M059J (cell line): Measurements from ENCODE around the gene DYSF. TPM values are rescaled to one million over a fixed set of nuclear protein-coding genes. Genes with fewer than 3 reads are reported as not detected.
A peak's percentile ranks its signal among the peaks of the same experiment; 100 is the strongest.

ENCODE experiments used
- DNase-seq: peaks from one replicate; pipeline ENCODE4 v3.0.0-alpha.2; 2012; ENCODE audit warnings: low read depth
- total RNA-seq: library from RNA; depleted of rRNA; stranded (reverse); fragments of >200 nt; shearing (Covaris generic); gene quantifications from 2 replicates; pipeline ENCODE4 v1.2.3, GENCODE V29; 2014

DYSF gene
- total RNA-seq, 1 experiment from 2014 or later: 0.81 TPM

DNA sequence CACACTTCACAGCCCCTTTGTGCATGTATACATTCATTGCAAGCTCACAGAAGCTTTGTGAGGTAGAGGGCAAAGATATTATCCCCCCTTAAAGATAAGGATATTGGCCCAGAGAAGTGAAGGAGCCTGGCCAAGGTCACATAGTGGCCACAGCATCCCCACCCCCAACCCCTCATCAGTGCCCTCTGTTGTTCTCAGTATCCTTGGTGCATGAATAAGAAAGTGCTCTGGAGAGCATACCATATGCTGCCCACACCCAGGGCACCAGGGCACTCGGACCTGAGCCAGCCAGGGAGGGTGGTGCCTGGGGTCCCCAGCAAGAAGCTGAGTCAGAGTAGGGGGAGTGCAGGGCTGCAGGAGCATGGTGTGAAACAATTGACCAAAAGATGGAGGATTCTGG is 3.3 kb downstream of the DYSF start:
- DNase-seq: no peak

DNA sequence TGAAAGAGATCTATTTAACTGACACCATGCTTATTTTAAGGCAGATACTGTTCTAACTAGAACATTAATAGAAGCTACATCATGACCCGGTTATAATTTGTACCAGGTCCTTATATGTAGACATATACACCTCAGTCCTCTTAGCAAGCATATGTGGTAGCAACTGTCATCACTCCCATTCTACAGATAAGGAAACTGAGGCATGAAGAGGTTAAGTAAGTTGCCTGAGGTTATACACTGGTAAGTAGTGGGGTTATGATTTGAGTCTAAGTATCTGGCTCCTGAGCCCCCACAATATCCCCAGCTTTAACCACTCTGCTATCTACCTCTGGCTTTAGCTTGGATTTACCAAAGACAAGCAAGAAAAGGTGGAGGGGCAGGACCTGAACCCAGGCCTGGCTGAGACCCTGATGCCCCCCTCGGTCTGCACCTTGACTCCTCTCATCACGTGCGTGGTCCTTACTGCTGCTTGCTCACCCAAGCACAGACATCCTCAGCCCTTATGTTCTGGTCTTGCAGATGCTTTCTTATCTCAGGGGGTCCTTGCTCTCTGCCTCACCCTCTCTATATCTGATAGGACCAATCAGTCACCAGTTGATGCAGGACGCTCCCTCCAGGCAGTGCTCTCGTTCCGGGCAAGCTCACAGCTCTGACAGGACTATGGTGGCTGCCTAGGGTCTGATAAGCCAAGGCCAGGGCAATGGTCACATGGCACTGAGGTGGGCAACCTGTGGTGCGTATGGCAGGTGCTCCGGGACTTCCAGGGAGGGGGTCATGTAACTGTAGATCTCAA is 4.0 kb downstream of the DYSF start:
- no peak for DNase-seq

- DNase-seq: no peak
Observed at GRCh38 chr2:71457923-71458322, 4.6 kb downstream of the DYSF start.

DNA sequence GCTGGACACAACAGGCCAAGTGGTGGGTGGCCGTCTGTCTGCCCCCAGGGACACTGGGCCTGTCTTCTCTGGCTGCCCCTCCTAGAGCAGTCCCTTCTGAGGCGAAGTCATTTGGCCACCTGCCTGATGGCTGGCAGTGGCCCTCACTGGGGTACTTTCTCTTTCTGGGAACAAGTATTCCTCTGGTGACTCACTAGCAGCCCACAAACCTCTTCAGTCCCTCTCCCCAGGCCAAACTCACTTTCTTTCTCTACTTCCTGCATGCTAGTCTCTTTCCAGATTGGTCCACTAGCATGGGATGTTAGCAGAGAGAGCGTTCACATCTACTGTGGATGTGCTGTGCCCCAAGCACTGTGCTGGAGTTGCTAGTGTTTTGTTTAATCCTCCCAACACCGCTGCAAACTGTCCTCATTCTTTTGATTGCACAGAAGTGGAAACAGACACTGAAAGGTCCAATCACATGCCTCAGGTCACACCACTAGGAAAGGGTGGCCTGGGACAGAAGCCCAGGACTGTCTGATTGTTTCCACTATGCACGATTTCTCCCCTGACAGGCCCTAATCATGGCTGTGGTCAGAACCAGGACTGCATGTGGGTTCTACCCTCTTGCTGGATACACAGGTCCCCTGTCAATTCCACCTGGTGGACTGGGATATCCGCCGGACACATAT is 5.2 kb downstream of the DYSF start:
- peak; percentile 88 for DNase-seq

DNA sequence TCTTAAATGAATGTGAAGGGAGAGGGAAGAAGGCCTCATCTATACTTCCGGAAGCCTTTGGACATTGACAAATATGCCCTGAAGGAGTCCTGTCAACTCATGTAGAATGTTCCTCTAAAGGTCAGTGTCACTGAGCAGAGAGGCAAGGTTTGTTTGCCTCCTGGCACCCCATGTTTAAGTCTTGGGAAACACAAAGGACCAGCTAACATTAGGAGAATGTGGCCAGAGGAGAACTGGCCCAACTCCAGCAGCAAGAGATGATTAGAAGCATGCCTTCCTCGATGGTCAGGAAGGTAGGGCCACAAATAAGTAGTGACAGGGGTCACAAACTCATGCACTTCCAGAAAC is 5.7 kb downstream of the DYSF start:
- peak; percentile 20 for DNase-seq

DNA sequence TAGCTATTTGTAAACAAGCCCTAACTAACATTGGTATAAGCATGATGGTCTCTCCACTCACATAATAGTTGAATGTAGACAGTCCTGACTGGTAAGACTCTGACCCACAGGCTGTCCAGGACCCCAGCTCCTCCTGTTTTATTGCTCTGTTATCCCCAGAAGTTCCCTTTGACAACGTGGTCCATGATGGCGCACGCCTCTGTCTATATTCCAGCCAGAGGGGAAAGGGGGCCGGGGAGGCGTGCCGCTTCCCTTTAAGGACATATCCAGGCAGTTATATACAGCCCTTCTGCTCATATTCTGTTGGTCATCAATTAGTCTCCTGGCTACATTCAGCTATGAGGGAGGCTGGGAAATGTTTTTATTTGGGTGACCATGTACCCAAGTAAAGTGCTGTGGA is 6.7 kb downstream of the DYSF start:
- no peak for DNase-seq

- no peak for DNase-seq
Observed at GRCh38 chr2:71460595-71461303, 7.4 kb downstream of the DYSF start.

GRCh38 chr2:71461304-71461671 is 7.9 kb downstream of the DYSF start:
- no peak for DNase-seq

GRCh38 chr2:71462056-71462605 is 8.8 kb downstream of the DYSF start:
- no peak for DNase-seq

DNA sequence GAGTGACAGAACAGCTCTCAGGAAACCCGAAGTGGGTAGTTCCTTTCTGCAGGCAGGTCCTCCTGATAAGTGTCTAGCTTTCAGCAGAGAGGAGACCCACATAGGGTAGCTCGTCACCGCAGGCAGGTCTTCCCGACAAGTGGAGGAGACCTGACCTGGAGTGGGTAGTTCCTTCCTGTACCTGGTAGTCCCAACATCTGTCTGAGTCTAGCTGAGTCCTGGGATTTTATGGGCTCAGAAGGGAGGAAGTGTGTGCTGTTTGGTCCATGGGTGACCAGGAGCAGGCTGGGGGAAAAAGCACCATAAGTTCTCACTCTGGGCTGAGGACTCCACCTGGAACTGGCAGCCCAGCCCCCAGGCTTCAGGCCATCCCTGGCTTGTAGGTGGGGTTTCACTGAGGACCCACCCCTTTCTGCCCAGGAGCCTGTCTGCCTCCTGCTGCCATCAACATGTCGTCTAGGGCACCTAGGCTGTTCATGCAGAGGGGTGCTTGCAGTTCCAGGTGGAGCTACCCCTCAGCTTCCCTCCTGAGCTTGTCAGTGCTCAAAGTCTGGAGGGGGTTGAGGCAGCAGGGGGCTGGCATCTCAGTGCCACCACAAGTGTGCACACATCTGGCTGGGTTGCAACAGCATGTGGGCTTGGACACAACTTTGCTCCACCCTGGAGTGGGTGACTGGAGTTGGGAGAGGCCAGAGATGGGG is 9.4 kb downstream of the DYSF start:
- no peak for DNase-seq

- DNase-seq: no peak
Observed at GRCh38 chr2:71463342-71463654, 9.9 kb downstream of the DYSF start.

- DNase-seq: no peak
Observed at GRCh38 chr2:71464389-71464788, 11.0 kb downstream of the DYSF start.

DNA sequence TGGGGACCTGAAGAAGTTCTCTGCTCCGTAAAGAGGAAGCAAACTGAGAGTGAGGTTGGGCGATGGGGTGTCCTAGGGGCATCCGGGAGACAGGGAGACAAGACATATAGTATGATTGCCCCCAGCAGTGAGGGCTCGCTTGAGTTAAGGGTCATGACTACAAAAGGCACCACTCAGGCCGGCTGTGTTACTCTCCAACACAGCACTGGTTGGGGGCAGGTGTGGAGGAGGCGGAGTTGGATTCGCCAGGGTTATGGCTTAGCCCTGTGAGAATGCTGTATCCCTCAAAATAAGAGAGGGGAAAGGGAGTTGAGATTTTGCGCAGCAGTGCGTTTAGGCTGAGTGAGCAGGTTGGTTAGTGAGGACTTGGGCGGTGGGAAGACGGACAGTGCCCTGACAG is 12.0 kb downstream of the DYSF start:
- no peak for DNase-seq

DNA sequence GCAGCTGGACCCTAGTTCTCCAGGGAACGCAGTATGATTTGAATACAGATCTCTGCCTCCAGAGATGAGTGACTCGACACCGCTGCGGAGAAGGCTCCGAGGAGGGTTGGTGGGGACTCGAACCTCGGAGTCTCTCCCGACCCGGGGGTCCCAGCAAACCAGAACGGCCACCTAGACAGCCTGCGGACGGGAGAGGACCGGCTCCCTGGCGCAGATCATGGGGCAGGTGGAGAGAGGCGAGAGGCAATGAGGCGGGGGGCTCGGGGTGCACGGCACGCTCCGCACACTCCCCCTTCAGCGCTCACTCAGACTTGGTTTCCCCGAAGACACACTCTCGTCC is 12.6 kb downstream of the DYSF start:
- DNase-seq: no peak

DNA sequence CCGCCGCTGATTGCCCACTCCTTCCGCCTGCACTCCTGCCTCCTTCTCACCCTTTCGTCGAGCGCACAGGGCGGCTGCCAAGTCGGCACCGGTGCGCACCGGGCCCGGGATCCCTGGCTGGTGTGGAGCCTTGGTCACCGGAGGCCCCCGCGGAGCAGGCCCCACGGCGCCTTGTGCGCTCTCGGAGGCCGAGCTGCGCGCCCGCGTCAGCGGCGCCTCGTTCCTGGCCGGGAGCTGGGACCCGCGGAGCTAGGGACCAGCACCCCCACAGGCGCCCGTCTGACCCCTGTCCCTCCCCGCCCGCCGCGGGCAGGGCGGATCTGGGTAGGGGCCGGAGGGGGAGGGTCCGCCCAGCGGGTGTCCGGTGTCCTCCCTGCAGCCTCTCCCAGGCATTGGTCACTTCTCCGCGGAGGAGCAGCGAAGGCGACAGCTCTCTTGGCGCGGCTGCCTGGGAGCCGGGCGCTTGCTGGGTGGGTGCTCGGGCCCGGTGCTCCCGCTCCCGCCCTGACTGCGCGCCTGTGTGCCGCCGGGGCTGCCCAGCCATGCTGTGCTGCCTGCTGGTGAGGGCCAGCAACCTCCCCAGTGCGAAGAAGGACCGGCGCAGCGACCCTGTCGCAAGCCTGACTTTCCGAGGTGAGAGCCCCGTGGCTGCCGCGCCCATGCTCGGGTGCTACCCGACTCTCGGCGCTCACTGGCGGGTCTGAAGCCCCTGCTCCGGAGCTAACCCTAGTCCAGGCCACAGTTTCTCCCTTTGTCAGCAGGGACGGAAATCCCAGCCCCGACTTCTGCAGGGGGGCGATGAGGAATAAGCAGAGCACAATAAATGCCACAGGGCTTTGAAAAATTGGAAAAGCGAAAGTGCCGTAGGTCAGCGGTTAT is 13.2 kb downstream of the DYSF start:
- DNase-seq: peak; percentile 37

GRCh38 chr2:71467180-71467815 is 13.9 kb downstream of the DYSF start:
- DNase-seq: no peak

DNA sequence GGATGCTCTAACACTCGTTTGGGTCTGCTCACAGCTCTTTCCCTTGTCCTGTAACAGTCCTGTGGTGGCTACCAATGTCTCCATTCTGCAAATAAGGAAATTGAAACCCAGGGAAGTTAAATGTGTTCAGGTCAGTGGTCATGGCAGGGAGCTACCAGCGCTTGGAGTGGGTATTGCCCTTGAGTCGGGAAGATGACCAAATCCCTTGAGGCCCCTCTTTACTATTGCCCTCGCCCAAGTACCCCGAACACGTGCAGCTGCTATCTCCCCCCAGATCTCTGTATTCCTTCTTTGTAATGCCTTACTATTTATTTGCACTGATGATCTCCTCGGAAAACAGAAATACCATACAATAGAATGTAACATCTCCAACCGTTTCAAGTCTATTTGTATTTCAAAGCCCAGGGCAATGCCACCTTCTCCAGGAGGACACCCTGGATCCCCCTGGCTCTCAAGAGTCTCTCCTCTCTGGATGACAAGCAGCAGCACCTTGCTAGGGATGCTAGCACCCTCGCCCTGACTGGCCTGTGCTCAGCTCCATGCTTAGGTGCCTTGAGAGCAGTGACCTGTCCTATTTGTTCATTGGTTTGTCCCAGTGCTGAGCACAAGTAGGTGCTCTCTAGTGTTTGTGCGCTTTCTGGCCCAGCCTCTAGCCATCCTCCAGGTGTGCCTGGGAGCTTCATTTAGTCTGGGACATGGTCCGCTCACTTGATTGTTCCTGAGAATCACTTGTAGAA is 15.1 kb downstream of the DYSF start:
- DNase-seq: no peak

DNA sequence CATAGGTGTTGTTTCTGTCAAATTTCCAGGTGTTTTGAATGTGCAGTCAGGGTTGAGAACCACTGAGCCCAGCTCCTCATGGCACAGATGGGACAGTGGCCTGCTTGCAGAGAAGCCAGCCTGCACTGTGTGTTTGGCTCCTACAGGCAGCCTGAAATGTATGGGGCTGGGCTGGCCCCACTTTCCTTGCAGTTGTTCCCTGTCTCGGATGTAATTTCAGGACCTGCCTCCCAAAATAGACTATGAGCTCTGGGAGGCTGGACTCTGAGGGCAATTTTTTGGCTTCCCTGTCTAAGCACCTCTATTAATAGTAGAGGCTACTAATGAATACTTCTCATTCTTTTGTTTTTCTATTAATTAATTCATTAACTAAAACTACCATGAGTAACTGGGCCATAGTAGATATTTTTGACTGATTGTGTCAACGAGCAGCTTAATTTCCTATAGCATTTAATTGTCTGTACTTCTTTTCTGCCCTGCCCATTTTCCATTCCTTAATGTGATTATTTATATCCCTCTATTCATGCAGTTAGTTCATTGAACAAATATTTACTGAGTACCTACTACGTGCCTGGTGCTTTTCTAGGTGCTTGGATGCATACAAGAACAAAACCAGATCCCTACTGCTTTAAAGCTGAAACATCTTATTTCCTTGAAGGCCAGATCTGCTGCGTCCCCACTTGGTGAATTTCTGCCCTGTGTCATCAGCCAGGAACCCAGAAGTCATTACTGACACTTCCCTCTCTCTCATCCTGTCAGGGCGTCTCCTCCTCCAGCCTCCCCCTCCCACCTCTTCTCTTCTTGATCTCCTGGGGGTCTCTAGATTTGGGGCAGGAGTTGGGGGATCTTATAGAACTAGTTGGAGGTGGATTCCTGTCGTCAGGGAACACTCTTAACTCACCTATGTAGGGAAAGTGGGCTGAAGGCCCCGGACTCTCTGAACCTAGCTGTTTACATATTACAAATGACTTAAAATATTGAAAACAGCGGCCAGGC is 16.3 kb downstream of the DYSF start:
- no peak for DNase-seq

- peak; percentile 83 for DNase-seq
Observed at GRCh38 chr2:71471276-71471675, 17.9 kb downstream of the DYSF start.
